DLD1 (cell line): ENCODE measurements around the gene UTP18.
"Not testable (repeated sequence)": the region's sequence is repeated elsewhere in the genome, so short reads cannot be mapped to it uniquely, and the experiment has no call there.

Experiments
- in situ Hi-C: cut with HindIII; loops from 2 replicates; pipeline ENCODE4 v1.10.0; 2017; ENCODE audit warnings: low sequenced_read_pairs

Gene UTP18

DNA sequence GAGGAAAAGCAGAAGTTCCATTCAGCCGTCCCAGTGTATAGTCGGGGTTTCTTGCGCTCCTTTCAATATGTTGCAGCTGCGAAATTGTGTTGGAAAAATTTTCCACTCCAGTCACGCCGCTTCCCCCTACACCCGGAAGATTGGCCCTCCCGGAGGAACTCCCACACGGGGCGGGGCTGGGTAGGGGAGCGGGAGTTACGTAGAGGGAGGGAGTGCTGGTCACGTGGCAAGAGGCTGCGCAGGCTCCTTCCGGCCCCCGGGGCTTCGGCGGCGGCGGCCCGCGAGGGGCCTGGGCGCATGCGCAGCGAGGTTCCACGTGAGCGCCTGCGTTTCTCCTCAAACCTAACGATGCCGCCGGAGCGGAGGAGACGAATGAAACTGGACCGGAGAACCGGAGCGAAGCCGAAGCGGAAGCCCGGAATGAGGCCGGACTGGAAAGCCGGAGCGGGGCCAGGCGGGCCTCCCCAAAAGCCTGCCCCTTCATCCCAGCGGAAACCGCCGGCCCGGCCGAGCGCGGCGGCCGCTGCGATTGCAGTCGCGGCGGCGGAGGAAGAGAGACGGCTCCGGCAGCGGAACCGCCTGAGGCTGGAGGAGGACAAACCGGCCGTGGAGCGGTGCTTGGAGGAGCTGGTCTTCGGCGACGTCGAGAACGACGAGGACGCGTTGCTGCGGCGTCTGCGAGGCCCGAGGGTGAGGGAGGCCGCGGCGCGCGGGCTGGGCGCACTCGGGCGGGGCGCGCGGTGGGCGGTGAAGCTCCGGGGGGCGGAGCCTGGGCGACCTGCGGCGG lies at the start of gene UTP18:
UTP18 (plus strand) TSS at position 310 of the 787 bp plus-strand sequence; CDS start at position 349, 39 bp downstream.
- in situ Hi-C loops = no loop called here

- in situ Hi-C loops = no loop called here
Measured at GRCh38 chr17:51214920-51215319, 45.4 kb upstream of the UTP18 start.

GRCh38 chr17:51217946-51218345 lies 42.4 kb upstream of the UTP18 start:
- in situ Hi-C loops = no loop called here

DNA sequence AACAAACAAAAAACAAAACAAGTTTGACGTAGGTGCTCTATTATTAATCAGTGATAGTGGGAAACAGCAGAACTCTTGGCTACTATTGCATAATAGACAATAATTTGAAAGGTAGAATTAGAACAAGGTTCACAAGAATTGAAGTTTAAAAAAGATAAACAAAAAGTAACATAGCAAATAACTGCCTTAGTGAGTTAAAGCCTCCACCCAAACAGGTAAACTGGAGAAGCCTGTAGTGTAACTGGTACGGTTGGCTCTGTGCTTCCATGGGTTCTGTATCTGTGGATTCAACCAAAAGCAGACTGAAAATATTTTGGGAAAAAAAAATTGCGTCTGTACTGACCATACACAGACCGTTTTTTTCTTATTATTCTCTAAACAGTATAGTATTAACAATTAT lies 39.0 kb upstream of the UTP18 start:
- in situ Hi-C loops = no loop called here

DNA sequence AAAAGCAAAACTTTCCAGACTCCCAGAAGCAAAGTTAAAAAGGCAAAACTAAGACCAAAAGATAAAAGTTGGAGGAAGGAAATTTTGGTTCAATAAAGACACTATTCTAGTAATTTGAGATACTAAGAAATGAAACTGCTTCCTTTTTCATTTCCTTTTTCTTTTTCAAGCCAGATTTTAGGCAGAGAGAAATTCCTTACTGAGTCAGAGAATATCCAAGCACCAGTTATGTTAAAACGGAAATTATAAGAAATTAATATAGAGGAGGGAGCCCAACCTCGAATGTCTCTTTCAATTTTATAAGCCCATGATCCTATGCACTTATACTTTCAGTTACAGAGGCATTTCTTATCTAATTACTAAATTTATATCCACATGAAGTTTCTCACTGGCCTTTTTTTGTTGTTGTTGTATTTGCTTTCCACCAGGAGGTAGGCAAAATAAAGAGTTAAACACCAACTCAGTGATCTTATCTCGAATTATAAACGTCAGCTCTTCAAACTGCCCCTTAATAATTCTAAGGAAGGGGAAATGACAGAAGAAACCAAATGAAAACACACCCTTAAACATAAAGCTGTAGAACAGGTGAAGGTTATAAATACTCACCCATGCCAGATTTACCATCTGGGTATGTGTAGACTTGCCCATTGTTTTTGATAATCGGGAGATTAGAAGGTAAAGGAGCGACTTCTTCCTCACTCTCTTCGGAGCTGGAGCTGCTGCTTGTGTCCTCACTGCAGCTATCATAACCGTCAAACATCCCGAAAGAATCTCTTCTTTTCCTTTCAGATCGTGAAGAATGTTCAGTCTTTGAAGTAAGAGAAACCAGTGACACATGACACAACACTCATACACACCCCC lies 35.7 kb upstream of the UTP18 start:
- in situ Hi-C loops = no loop called here

- in situ Hi-C loops = not testable (repeated sequence)
Measured at GRCh38 chr17:51225523-51225922, 34.8 kb upstream of the UTP18 start.

DNA sequence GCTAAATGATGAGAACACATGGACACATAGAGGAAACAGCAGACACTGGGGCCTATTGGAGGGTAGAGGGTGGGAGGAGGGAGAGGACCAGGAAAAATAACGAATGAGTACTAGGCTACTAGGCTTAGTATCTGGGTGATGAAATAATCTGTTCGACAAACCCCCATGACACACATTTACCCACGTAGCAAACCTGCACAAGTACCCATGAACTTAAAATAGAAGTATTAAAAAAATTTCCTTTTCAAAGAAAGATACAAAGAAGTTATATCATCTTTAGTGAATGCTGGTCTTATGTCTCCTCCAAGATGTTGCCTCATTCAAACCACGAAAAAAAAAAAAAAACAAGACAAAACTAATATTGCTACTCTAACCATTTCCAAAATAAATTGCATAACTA lies 32.2 kb upstream of the UTP18 start:
- in situ Hi-C loops = no loop called here

- in situ Hi-C loops = no loop called here
Measured at GRCh38 chr17:51229889-51230288, 30.5 kb upstream of the UTP18 start.

- in situ Hi-C loops = no loop called here
Measured at GRCh38 chr17:51230306-51230705, 30.0 kb upstream of the UTP18 start.

GRCh38 chr17:51231999-51232398 lies 28.3 kb upstream of the UTP18 start:
- in situ Hi-C loops = no loop called here

- in situ Hi-C loops = no loop called here
Measured at GRCh38 chr17:51234162-51234561, 26.2 kb upstream of the UTP18 start.

DNA sequence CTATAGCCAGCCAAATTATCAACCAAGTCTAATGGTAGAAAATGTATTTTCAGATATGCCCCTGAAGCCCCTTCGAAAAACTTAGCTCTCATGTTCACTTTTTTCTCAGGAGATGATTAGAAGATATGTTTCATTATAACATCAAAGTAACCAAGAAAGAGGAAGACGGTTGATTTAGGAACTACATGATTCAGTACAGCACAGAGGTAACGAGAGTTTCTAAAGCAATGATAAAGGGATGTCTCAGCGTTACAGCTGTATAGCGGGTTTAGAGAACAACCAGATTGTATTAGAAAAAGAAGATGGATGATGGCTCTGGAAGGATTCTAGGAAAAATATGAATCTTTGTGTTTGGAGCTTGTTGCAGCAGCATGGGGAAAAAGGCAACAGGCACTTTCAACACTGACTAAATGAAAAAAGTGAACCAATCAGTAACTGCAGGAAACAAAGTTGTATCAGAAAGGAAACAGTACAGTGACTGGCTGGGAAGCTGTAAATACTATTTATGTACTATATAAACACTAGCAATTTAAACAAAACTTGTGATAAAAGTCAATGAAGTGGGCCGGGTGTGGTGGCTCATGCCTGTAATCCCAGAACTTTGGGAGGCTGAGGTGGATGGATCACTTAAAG lies 22.0 kb upstream of the UTP18 start:
- in situ Hi-C loops = no loop called here

- in situ Hi-C loops = no loop called here
Measured at GRCh38 chr17:51240275-51240674, 20.1 kb upstream of the UTP18 start.

DNA sequence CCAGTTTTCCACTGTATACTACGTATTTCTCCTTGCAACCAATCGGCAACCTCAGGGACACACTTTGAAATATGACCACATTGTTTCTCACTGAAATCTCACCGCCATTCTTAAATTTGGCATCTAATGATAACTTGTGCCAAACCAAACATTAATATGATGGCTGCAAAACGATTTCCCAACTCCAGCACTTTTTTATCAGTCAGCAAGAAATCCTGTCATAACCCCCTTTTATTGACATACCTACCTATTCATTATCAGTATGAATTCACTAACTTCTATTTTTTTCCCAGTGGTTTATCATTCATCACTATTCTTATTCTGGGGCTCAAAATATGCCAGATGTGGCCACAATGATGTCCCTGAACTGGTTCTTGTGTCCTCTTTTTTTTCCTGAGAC lies 16.3 kb upstream of the UTP18 start:
- in situ Hi-C loops = no loop called here

DNA sequence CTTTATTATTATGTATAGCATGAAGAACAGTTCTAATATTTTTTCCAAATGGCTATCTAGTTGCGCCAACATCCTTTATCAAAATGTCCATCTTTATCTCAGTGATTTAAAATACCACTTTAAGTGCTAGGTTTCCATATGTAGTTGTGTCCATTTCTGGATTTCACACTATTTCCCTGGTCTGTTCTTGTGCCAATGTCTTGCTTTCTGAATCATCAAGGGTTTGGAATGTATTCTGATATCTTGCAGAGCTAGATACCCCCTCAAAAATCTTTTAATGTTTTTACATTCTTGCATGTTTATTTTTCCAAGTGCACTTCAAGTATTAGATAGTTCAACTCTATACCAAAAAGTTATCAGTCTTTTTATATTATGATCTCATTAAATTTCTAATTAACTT lies 14.8 kb upstream of the UTP18 start:
- in situ Hi-C loops = no loop called here

DNA sequence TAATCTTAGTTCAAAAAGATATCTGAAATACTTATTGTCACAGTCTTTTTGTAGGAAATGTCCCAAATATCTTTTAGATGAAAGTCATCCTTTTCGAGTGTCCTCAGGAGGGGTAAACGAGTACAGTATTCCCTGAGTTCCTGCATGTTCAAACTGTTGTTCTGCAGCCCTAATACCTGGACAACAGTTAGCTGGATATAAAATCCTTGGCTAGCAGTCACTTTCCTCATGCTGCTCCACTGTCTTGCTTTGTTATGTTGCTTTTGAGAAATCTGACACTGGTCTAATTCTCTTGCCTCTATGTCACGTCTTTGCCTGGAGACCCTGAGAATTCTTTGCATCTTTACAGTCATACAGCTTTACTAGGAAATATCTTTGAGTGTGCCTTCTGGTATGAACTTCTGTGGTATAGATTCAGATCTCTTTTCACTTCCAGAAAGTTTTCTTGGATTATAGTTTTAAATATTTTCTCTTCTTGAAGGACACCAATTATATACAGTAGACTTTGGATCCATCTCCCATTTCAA lies 10.0 kb upstream of the UTP18 start:
- in situ Hi-C loops = no loop called here

DNA sequence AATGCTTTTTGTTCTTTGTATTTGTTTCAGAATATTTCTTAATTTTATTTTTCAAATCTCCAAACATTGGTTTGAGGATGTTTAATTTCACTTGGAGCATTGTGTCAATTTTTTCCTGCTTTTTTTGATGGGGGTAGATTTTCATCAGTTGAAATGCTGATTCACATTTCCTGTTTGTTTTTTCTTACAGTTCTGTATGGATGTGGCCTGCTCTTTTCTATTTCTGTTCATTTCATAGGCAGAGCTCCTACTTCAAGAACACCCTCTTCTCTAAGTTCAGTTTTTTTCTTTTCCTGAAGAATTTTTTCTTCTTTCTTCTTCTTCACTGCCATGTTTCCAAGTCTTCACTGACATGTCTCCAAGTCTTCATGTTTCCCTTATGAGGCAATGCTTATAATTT lies 9.3 kb upstream of the UTP18 start:
- in situ Hi-C loops = no loop called here

DNA sequence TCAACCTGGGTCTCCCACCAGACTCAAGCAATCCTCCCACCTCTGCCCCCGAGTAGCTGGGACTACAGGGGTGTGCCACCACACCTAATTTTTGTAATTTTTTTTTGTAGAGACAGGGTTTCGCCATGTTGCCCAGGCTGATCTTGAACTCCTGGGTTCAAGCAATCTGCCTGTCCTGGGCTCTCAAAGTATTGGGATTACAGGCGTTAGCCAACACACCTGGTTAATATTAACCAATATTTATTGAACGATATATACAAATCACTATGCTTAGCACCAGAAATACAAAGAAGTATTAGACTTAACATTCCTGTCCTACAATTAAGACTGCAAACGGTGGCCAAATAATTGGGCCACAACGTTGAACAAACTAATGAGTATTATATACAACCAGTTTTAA lies 4.7 kb upstream of the UTP18 start:
- in situ Hi-C loops = no loop called here

DNA sequence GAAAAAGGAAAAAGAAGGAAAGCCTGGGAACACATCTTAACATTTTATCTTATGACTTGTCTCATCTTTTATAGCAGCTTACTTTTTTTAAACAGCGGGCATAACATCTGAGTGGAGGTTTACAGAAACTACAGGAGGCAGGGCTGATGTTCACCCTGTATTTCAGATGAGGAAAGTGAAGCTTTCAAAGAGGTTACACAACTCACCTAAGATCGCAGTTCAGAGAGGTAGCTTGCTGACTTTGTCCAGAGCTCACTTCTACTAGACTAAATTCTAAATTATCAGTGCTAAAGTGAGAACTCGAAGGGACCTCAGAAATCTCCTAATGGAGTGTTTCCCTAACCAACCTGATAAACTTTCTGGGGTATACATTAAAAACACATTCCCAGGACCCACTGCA lies 4.2 kb upstream of the UTP18 start:
- in situ Hi-C loops = no loop called here

DNA sequence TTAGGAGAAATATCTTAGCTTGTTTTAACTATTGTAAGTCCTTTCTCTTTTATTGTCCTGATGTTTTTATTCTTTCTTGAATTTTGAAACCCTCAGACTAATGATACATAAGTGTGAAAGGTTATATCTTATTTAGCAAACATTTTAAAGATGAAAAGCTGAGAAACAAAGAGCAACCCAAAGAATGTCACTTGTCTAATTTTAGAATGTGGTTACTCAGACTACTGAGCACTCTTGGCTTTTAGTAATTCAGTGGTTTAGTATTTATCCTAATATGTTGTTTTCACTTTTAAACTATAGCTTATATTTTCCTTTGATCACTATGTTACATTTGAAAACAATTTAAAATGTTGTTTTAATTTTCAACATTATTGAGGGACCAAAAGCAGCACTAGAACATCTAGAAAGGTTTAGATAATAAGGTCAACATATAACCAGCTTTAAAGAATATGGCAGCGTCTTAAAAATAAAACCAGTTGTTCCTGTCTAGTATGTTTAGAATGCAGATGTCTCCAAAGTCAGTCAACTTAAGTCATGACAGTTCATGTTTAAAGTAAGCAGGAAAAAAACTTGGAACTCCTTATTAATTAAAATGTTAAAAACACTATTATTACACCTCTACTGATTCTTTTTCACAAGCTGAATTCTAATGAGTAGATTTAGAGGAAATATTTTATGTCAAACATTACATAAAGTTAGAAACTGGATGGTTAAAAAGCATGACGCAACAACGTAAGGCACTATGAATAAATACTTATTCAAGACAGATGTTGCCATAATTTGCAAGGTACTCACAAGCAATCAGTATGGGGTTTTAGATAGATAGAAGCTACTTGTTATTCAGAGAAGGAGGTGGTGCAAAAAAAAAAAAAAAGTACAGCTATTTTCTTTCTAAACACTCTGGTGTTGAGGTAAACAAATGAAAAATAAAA lies 2.9 kb upstream of the UTP18 start:
- in situ Hi-C loops = no loop called here
